GM12891 (cell line): ENCODE results near the gene METTL24.

Experiments
- PAX5 ChIP-seq: IDR thresholded peaks from 2 replicates; pipeline ENCODE4 v1.6.1; 2011; ENCODE audit warnings: low read length, moderate library complexity, mild to moderate bottlenecking; ENCODE audit not compliant: insufficient read depth, severe bottlenecking
- POLR2A ChIP-seq: IDR thresholded peaks from 2 replicates; pipeline ENCODE4 v1.6.1; 2011; ENCODE audit warnings: low read depth, low read length, control low read depth
- POLR2AphosphoS5 ChIP-seq: IDR thresholded peaks from 2 replicates; pipeline ENCODE4 v1.6.1; 2011; ENCODE audit warnings: low read depth, low read length, control low read depth
- TAF1 ChIP-seq: IDR thresholded peaks from 2 replicates; pipeline ENCODE4 v1.6.1; 2011; ENCODE audit warnings: low read depth, low read length, control low read depth

- TF ChIP-seq POLR2A = no peak
- no peak for TF ChIP-seq POLR2AphosphoS5
- TF ChIP-seq TAF1 = no peak
- TF ChIP-seq PAX5 = no peak
These were observed 20.7 kb downstream of the METTL24 start for GRCh38 chr6:110337486-110337885.
